Ammon's horn (tissue), 1 donor: ENCODE results near the gene BSX.

ENCODE experiments used
- DNase-seq: peaks from one replicate; pipeline ENCODE4 v3.0.0-alpha.2; 2016; ENCODE audit warnings: low spot score

The BSX gene

GRCh38 chr11:122954455-122954854, 27.2 kb downstream of the BSX start:
- DNase-seq: no peak

- DNase-seq: no peak
Observed at GRCh38 chr11:122951211-122951610, 30.4 kb downstream of the BSX start.

DNA sequence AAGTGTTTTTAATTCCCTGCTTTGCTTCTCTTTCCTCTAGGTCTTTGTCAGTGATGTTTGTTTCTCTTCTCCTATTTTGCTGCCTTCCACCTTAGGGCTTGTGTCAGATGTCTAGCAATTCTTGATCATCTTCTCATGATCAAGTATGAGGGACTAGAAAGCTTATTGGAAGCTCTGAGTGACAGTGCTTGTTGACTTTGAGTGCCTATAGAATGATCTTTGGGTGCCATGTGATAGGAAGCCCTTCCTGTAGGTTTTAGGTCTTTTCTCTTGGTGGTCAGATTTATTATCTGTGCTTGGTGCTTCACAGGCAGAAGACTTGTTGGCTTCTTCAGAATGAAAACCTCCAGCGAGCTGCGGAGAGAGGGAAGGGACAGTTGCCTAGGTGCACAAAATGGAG, 43.1 kb downstream of the BSX start:
- no peak for DNase-seq

DNA sequence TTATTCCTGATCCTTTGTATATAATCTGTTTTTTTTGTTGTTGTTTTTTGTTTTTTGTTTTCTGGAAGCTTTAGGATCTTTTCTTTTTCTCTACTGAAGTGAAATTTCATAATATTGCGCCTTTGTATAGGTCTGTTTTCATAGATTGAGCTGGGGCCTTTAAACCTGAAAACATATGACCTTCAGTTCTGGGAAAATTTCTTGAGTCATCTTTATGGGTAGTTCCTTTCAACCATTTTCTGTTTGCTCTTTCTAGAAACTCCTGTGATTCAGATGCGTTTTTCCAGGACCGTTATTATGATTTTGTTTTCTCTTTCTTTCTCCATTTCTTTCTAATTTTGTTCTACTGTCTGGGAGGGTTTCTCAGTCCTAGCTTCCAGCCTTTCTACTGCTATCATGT, 43.7 kb downstream of the BSX start:
- DNase-seq: no peak

GRCh38 chr11:122933416-122933815, 48.2 kb downstream of the BSX start:
- no peak for DNase-seq

- DNase-seq: no peak
Observed at GRCh38 chr11:122931510-122931909, 50.1 kb downstream of the BSX start.
